Parathyroid adenoma (tissue), 2 donors: Measurements from ENCODE around the gene DSCAML1.
"Not testable (repeated sequence)": the region's sequence is repeated elsewhere in the genome, so short reads cannot be mapped to it uniquely, and the experiment has no call there.

Source experiments
- H2AFZ ChIP-seq: fragments of 300-600 bp; sonication (generic); one replicate; pipeline ENCODE4 v1.7.0; 2017; ENCODE audit warnings: antibody characterized with exemption, mild to moderate bottlenecking
- H3K27ac ChIP-seq: fragments of 300-600 bp; sonication (generic); one replicate; pipeline ENCODE4 v1.7.0; 2017
- H3K27me3 ChIP-seq: fragments of 300-600 bp; sonication (generic); one replicate; pipeline ENCODE4 v1.7.0; 2017; ENCODE audit warnings: low read length; ENCODE audit not compliant: control insufficient read depth, insufficient read depth
- H3K36me3 ChIP-seq: fragments of 300-600 bp; sonication (generic); one replicate; pipeline ENCODE4 v1.7.0; 2017; ENCODE audit warnings: low read length; ENCODE audit not compliant: control insufficient read depth, insufficient read depth
- H3K4me1 ChIP-seq: fragments of 300-600 bp; sonication (generic); one replicate; pipeline ENCODE4 v1.7.0; 2017; ENCODE audit warnings: control low read depth
- H3K4me2 ChIP-seq: fragments of 300-600 bp; sonication (generic); one replicate; pipeline ENCODE4 v1.7.0; 2017; ENCODE audit warnings: low read length
- H3K4me3 ChIP-seq: fragments of 300-600 bp; sonication (generic); one replicate; pipeline ENCODE4 v1.7.0; 2017; ENCODE audit warnings: low read depth, low read length
- H3K79me2 ChIP-seq: fragments of 300-600 bp; sonication (generic); one replicate; pipeline ENCODE4 v1.7.0; 2017; ENCODE audit warnings: control low read depth
- H3K9ac ChIP-seq: fragments of 300-600 bp; sonication (generic); one replicate; pipeline ENCODE4 v1.7.0; 2017; ENCODE audit warnings: mild to moderate bottlenecking
- H3K9me3 ChIP-seq: fragments of 300-600 bp; sonication (generic); one replicate; pipeline ENCODE4 v1.7.0; 2017; ENCODE audit warnings: low read length; ENCODE audit not compliant: control insufficient read depth
- TF ChIP-seq, protein P1 (sequence below): fragments of 300-600 bp; sonication (generic); IDR thresholded peaks from one replicate; pipeline ENCODE4 v1.7.0; 2017; ENCODE audit warnings: antibody characterized with exemption, mild to moderate bottlenecking
- donor health status: primary hyperparathyroidism.

The DSCAML1 gene

DNA sequence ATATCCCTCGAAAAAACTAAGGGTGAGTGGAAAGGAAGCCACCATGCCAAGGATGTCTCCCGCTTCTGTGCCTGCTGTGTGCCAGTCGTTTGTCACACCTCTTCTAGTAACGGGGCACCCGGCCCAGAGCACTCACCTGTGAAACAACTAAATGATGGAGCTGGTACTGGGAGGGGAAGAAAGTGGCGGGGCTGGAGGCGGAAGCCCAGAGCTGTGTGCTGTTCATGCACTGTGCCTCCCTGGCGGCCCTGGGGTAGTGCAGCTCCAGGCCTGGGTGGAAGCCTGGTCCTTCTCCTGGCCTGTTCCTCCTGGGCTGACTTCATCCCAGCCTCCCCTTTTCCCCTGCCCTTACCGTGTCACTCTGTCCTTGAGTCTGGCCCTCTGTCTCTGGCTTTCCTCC, 339.2 kb downstream of the DSCAML1 start:
- H3K79me2 ChIP-seq, result no peaks in the 10 kb centered on the region
- H3K4me2 ChIP-seq, result no peak overlapping the region
- H3K27me3 ChIP-seq, result no peaks in the 10 kb centered on the region
- no peak overlapping the region for H3K9ac ChIP-seq
- H3K36me3 ChIP-seq, result no peaks in the 10 kb centered on the region
- H3K4me3 ChIP-seq, result no peak overlapping the region
- TF ChIP-seq, protein P1, sequence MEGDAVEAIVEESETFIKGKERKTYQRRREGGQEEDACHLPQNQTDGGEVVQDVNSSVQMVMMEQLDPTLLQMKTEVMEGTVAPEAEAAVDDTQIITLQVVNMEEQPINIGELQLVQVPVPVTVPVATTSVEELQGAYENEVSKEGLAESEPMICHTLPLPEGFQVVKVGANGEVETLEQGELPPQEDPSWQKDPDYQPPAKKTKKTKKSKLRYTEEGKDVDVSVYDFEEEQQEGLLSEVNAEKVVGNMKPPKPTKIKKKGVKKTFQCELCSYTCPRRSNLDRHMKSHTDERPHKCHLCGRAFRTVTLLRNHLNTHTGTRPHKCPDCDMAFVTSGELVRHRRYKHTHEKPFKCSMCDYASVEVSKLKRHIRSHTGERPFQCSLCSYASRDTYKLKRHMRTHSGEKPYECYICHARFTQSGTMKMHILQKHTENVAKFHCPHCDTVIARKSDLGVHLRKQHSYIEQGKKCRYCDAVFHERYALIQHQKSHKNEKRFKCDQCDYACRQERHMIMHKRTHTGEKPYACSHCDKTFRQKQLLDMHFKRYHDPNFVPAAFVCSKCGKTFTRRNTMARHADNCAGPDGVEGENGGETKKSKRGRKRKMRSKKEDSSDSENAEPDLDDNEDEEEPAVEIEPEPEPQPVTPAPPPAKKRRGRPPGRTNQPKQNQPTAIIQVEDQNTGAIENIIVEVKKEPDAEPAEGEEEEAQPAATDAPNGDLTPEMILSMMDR, result no peak
- H3K4me1 ChIP-seq, result no peaks in the 10 kb centered on the region
- H3K9me3 ChIP-seq, result no peaks in the 10 kb centered on the region
- no peak overlapping the region for H3K27ac ChIP-seq
- no peak overlapping the region for H2AFZ ChIP-seq

- Histone ChIP-seq H3K9me3 (no peaks in the 10 kb centered on the region), H3K27ac (no peak overlapping the region), H2AFZ (no peak overlapping the region), H3K36me3 (no peaks in the 10 kb centered on the region), H3K79me2 (no peaks in the 10 kb centered on the region), H3K4me3 (no peak overlapping the region), H3K27me3 (no peaks in the 10 kb centered on the region), H3K4me2 (no peak overlapping the region), H3K9ac (no peak overlapping the region), H3K4me1 (no peaks in the 10 kb centered on the region)
- TF ChIP-seq, protein P1, result no peak
These were observed 339.8 kb downstream of the DSCAML1 start for GRCh38 chr11:117457031-117457785.

- not testable (repeated sequence) for H3K4me1 ChIP-seq, H3K4me3 ChIP-seq, H3K4me2 ChIP-seq, H3K79me2 ChIP-seq, H2AFZ ChIP-seq, H3K27ac ChIP-seq, H3K36me3 ChIP-seq, H3K9ac ChIP-seq, H3K9me3 ChIP-seq, H3K27me3 ChIP-seq
These were observed 340.3 kb downstream of the DSCAML1 start for GRCh38 chr11:117456721-117457029.

DNA sequence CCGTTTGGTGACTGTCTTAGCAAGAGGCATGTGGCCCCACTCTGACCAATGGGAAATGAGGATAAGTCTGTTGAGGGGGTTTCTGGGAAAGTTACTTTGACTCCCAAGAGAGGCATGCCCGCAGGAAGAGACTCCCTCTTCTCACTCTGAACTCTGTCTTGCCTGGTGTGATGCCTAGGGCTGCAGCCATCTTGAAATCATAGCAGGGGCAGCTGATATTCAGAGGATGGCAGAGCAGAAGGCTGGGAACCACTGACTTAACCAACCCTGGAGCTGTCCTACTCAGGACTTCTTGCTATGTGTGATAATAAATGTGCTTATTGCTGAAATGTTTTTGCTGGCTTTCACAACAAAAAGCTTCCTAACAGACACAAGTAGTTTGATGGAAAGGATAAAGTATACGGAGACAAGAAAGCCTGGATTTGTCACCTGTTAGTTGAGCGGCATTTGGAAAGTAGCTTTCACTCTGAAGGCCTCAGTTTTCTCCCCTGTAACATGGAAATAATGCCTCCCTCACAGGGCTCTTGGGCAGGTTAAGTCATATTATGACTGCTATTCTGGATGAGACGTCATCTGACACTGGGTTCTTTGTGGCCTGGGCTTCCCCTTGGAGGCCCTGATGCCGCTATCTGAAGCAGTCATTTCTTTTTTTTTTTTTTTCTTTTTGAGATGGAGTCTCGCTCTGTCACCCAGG, 340.8 kb downstream of the DSCAML1 start:
- Histone ChIP-seq H2AFZ (no peak overlapping the region), H3K4me2 (no peak overlapping the region), H3K27me3 (no peaks in the 10 kb centered on the region), H3K27ac (no peak overlapping the region), H3K79me2 (no peaks in the 10 kb centered on the region), H3K4me3 (no peak overlapping the region), H3K9me3 (no peaks in the 10 kb centered on the region), H3K4me1 (no peaks in the 10 kb centered on the region), H3K9ac (no peak overlapping the region), H3K36me3 (no peaks in the 10 kb centered on the region)
- TF ChIP-seq, protein P1, result no peak

DNA sequence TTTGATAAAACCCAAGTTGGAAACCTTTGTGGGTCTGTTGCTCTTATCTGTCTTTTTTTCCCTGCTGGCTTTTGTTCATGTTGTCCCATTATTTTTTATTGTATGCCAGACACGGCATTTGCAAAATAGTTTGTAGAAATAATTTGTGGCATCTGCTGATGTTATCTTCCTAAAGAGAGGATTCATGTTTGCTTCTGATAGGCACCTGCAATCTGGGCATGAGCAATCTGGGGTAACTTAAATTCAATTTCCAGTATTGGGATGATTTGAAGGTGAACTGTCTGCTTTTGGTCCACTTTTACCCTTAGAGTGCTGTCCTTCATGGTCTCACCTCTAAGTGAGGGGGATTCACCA, 342.5 kb downstream of the DSCAML1 start:
- Histone ChIP-seq H3K79me2 (no peaks in the 10 kb centered on the region), H3K4me3 (no peak overlapping the region), H3K4me1 (no peaks in the 10 kb centered on the region), H3K36me3 (no peaks in the 10 kb centered on the region), H2AFZ (no peak overlapping the region), H3K27ac (no peak overlapping the region), H3K9ac (no peak overlapping the region), H3K9me3 (no peaks in the 10 kb centered on the region), H3K27me3 (no peaks in the 10 kb centered on the region), H3K4me2 (no peak overlapping the region)
- TF ChIP-seq, protein P1, result no peak
